MM.1S (cell line): ENCODE data around the gene FAM78B.

Experiments used
- DNase-seq: peaks from one replicate; pipeline ENCODE4 v3.0.0-alpha.2; 2015
- H2AFZ ChIP-seq: fragments of 300-600 bp; sonication (generic); 2 replicates; pipeline ENCODE4 v1.6.0; 2016; ENCODE audit warnings: antibody characterized with exemption, low read length
- H3F3A ChIP-seq: fragments of 300-600 bp; sonication (generic); 2 replicates; pipeline ENCODE4 v1.6.1; 2016; ENCODE audit warnings: mild to moderate bottlenecking, antibody characterized with exemption, low read length, moderate library complexity, mixed read lengths; ENCODE audit not compliant: insufficient read depth
- H3K27ac ChIP-seq: fragments of 300-600 bp; sonication (generic); 2 replicates; pipeline ENCODE4 v1.5.1; 2016; ENCODE audit warnings: mild to moderate bottlenecking, low read length
- H3K27me3 ChIP-seq: fragments of 300-600 bp; sonication (generic); replicated peaks from 2 replicates; pipeline ENCODE4 v1.6.0; 2016; ENCODE audit warnings: low read length; ENCODE audit not compliant: insufficient read depth
- H3K36me3 ChIP-seq: fragments of 300-600 bp; sonication (generic); replicated peaks from 2 replicates; pipeline ENCODE4 v1.6.1; 2016; ENCODE audit warnings: mild to moderate bottlenecking, low read length, mixed read lengths; ENCODE audit not compliant: insufficient read depth
- H3K4me1 ChIP-seq: fragments of 300-600 bp; sonication (generic); 2 replicates; pipeline ENCODE4 v1.6.1; 2016; ENCODE audit warnings: low read length, mixed read lengths
- H3K4me2 ChIP-seq: fragments of 300-600 bp; sonication (generic); 2 replicates; pipeline ENCODE4 v1.6.0; 2016; ENCODE audit warnings: low read depth, low read length
- H3K4me3 ChIP-seq: fragments of 300-600 bp; sonication (generic); 2 replicates; pipeline ENCODE4 v1.5.1; 2016; ENCODE audit warnings: low read length, mixed read lengths
- H3K79me2 ChIP-seq: fragments of 300-600 bp; sonication (generic); 2 replicates; pipeline ENCODE4 v1.6.1; 2016; ENCODE audit warnings: mixed run types, low read length, mixed read lengths
- H3K9ac ChIP-seq: fragments of 300-600 bp; sonication (generic); 2 replicates; pipeline ENCODE4 v1.6.1; 2016; ENCODE audit warnings: low read length, mixed read lengths
- H3K9me2 ChIP-seq: fragments of 300-600 bp; sonication (generic); replicated peaks from 2 replicates; pipeline ENCODE4 v1.6.1; 2016; ENCODE audit warnings: mild to moderate bottlenecking, low read length, mixed read lengths; ENCODE audit not compliant: insufficient read depth
- H3K9me3 ChIP-seq: fragments of 300-600 bp; sonication (generic); replicated peaks from 2 replicates; pipeline ENCODE4 v1.6.1; 2016; ENCODE audit warnings: mild to moderate bottlenecking, low read length, mixed read lengths; ENCODE audit not compliant: insufficient read depth
- H4K20me1 ChIP-seq: fragments of 300-600 bp; sonication (generic); 2 replicates; pipeline ENCODE4 v1.6.1; 2016; ENCODE audit warnings: mild to moderate bottlenecking, low read length, moderate library complexity, mixed read lengths; ENCODE audit not compliant: insufficient read depth
- CTCF ChIP-seq: fragments of 300-600 bp; sonication (generic); IDR thresholded peaks from 2 replicates; pipeline ENCODE4 v1.5.1; 2016; ENCODE audit warnings: antibody characterized with exemption, low read length, mixed read lengths
- EZH2 ChIP-seq: fragments of 300-600 bp; sonication (generic); optimal IDR thresholded peaks from 2 replicates; pipeline ENCODE3; 2017; ENCODE audit warnings: low read depth, mild to moderate bottlenecking, antibody characterized with exemption, low read length, mixed read lengths
- EZH2phosphoT487 ChIP-seq: fragments of 300-600 bp; sonication (generic); IDR thresholded peaks from 2 replicates; pipeline ENCODE4 v1.6.1; 2018; ENCODE audit warnings: antibody characterized with exemption, low read length

The FAM78B gene

GRCh38 chr1:166176416-166176815 lies 9.6 kb upstream of the FAM78B start:
- Histone ChIP-seq H3K36me3 (no peaks in the 10 kb centered on the region), H3K27me3 (no peaks in the 10 kb centered on the region), H3K79me2 (no peaks in the 10 kb centered on the region), H3K9me2 (no peaks in the 10 kb centered on the region), H3K4me3 (no peak overlapping the region), H3K4me1 (no peaks in the 10 kb centered on the region), H3K9ac (no peak overlapping the region), H3K4me2 (no peak overlapping the region), H3K9me3 (no peaks in the 10 kb centered on the region), H3F3A (no peaks in the 10 kb centered on the region), H4K20me1 (no peaks in the 10 kb centered on the region), H3K27ac (no peak overlapping the region), H2AFZ (no peak overlapping the region)
- TF ChIP-seq CTCF (no peak), EZH2 (no peak), EZH2phosphoT487 (no peak)
- DNase-seq, result no peak

GRCh38 chr1:166175032-166175431 lies 8.2 kb upstream of the FAM78B start:
- H3K4me2 ChIP-seq, result no peak overlapping the region

GRCh38 chr1:166174108-166174507 lies 7.3 kb upstream of the FAM78B start:
- Histone ChIP-seq H3K9me3 (no peaks in the 10 kb centered on the region), H3K9me2 (no peaks in the 10 kb centered on the region), H3K27ac (no peak overlapping the region), H2AFZ (no peak overlapping the region), H3K27me3 (no peaks in the 10 kb centered on the region), H4K20me1 (no peaks in the 10 kb centered on the region), H3K4me2 (no peak overlapping the region), H3K4me3 (no peak overlapping the region), H3K36me3 (no peaks in the 10 kb centered on the region), H3K79me2 (no peaks in the 10 kb centered on the region), H3K9ac (no peak overlapping the region), H3F3A (no peaks in the 10 kb centered on the region), H3K4me1 (no peaks in the 10 kb centered on the region)
- TF ChIP-seq EZH2, result no peak
- no peak for TF ChIP-seq EZH2phosphoT487
- no peak for TF ChIP-seq CTCF
- no peak for DNase-seq

More at GRCh38 chr1:166175032-166175431, 8.2 kb upstream of the FAM78B start:
- Histone ChIP-seq H3K4me3 (no peak overlapping the region), H3K36me3 (no peaks in the 10 kb centered on the region), H3K4me1 (no peaks in the 10 kb centered on the region), H2AFZ (no peak overlapping the region), H4K20me1 (no peaks in the 10 kb centered on the region), H3K79me2 (no peaks in the 10 kb centered on the region), H3K27ac (no peak overlapping the region), H3F3A (no peaks in the 10 kb centered on the region), H3K9me3 (no peaks in the 10 kb centered on the region), H3K9me2 (no peaks in the 10 kb centered on the region), H3K27me3 (no peaks in the 10 kb centered on the region), H3K9ac (no peak overlapping the region)
- TF ChIP-seq EZH2 (no peak), EZH2phosphoT487 (no peak), CTCF (no peak)
- no peak for DNase-seq
